ENCODE measurements around the gene ZNF821. TPM values are rescaled to one million over a fixed set of nuclear protein-coding genes. Genes with fewer than 3 reads are reported as not detected.
A peak's percentile ranks its signal among the peaks of the same experiment; 100 is the strongest.

The ZNF821 gene
- total and polyA plus RNA-seq, 8 donors, result 3.0 to 12.6 (median 4.0) TPM

GRCh38 chr16:71852561-71852960 lies 31.4 kb downstream of the ZNF821 start:
- no peak for TF ChIP-seq CTCF (IDR thresholded peaks at IDR 0.05)

GRCh38 chr16:71852158-71852557 lies 31.8 kb downstream of the ZNF821 start:
- Histone ChIP-seq H3K9me3 (no peaks in the 10 kb centered on the region), H3K4me1 (peaks cover 0 to 7% (median 0%) of the 10 kb centered on the region in 3 donors), H3K27ac (no peak overlapping the region), H3K36me3 (peaks cover 5 to 25% (median 7%) of the 10 kb centered on the region in 3 donors), H3K4me3 (no peak overlapping the region), H3K27me3 (no peaks in the 10 kb centered on the region)
- DNase-seq, result no peak
- no peak for TF ChIP-seq CTCF (IDR thresholded peaks at IDR 0.05)
- no peak for ATAC-seq
- intact Hi-C loops (cut with DNase I), result no loop called here
- no peak for FAIRE-seq
- 92 to 94% methylated on average over 3 of the region's 3 CpGs for WGBS, 2 donors

More at GRCh38 chr16:71852561-71852960, 31.4 kb downstream of the ZNF821 start:
- no peak for FAIRE-seq
- H3K27ac ChIP-seq, result no peak overlapping the region
- H3K36me3 ChIP-seq, result peaks cover 5 to 25% (median 7%) of the 10 kb centered on the region in 3 donors
- intact Hi-C loops (cut with DNase I), result no loop called here
- H3K4me3 ChIP-seq, result no peak overlapping the region
- ATAC-seq, result no peak
- peaks cover 0 to 5% (median 0%) of the 10 kb centered on the region in 3 donors for H3K4me1 ChIP-seq
- H3K27me3 ChIP-seq, result no peaks in the 10 kb centered on the region
- H3K9me3 ChIP-seq, result no peaks in the 10 kb centered on the region
- 98 to 100% methylated on average over 4 of the region's 4 CpGs for WGBS, 2 donors
- DNase-seq, result no peak

GRCh38 chr16:71851746-71852145 lies 32.2 kb downstream of the ZNF821 start:
- H3K27ac ChIP-seq, result no peak overlapping the region
- H3K27me3 ChIP-seq, result no peaks in the 10 kb centered on the region
- intact Hi-C loops (cut with DNase I), result no loop called here
- no peak for DNase-seq
- peaks cover 0 to 11% (median 4%) of the 10 kb centered on the region in 3 donors for H3K4me1 ChIP-seq
- no peak for ATAC-seq
- no peaks in the 10 kb centered on the region for H3K9me3 ChIP-seq
- H3K4me3 ChIP-seq, result no peak overlapping the region
- WGBS, 2 donors, result 94 to 97% methylated on average over 8 of the region's 8 CpGs
- peaks cover 5 to 25% (median 7%) of the 10 kb centered on the region in 3 donors for H3K36me3 ChIP-seq
- FAIRE-seq, result no peak
- TF ChIP-seq CTCF (IDR thresholded peaks at IDR 0.05), result no peak

GRCh38 chr16:71848622-71849021 lies 35.4 kb downstream of the ZNF821 start:
- Histone ChIP-seq H3K27me3 (no peaks in the 10 kb centered on the region), H3K27ac (no peak overlapping the region), H3K4me1 (peaks cover 0 to 13% (median 6%) of the 10 kb centered on the region in 3 donors), H3K9me3 (no peaks in the 10 kb centered on the region), H3K36me3 (peaks cover 5 to 25% (median 7%) of the 10 kb centered on the region in 3 donors), H3K4me3 (no peak overlapping the region)
- no peak for TF ChIP-seq CTCF (IDR thresholded peaks at IDR 0.05)
- intact Hi-C loops (cut with DNase I), result no loop called here
- WGBS, 2 donors, result 88 to 90% methylated on average over 6 of the region's 6 CpGs
- no peak for FAIRE-seq
- ATAC-seq, result no peak
- no peak for DNase-seq

- Histone ChIP-seq H3K27ac (no peak overlapping the region), H3K9me3 (no peaks in the 10 kb centered on the region), H3K4me3 (peak overlapping the region in 2 of 4 donors; percentile 69 to 99), H3K27me3 (no peaks in the 10 kb centered on the region), H3K4me1 (peaks cover 0 to 8% (median 6%) of the 10 kb centered on the region in 3 donors), H3K36me3 (peaks cover 5 to 25% (median 7%) of the 10 kb centered on the region in 3 donors)
- intact Hi-C loops (cut with DNase I), result no loop called here
- ATAC-seq (no peak), FAIRE-seq (no peak), DNase-seq (no peak)
- TF ChIP-seq CTCF (IDR thresholded peaks at IDR 0.05), result no peak
- 38 to 46% methylated on average over 3 of the region's 3 CpGs for WGBS, 2 donors
Observed at GRCh38 chr16:71847096-71847495, 36.9 kb downstream of the ZNF821 start.
